GM13977 (cell line): Measurements from ENCODE around the gene RWDD1.

Source experiments
- DNase-seq: peaks from one replicate; pipeline ENCODE4 v3.0.0; 2012; ENCODE audit warnings: low spot score
- CTCF ChIP-seq: IDR thresholded peaks from 2 replicates; pipeline ENCODE4 v1.5.1; 2012; ENCODE audit warnings: mild to moderate bottlenecking, control low read depth; ENCODE audit not compliant: insufficient read depth; ENCODE audit errors: extremely low read depth, missing control alignments
- in situ Hi-C: fragments of 300-500 bp; cut with MboI; formaldehyde crosslinking; loops from one replicate; pipeline ENCODE4 v1.12.0; 2022; ENCODE audit warnings: low sequenced_read_pairs, low pct_unique_long_range_greater_than_20kb, mixed read lengths, inconsistent platforms; ENCODE audit not compliant: unreplicated experiment

RWDD1 gene

DNA sequence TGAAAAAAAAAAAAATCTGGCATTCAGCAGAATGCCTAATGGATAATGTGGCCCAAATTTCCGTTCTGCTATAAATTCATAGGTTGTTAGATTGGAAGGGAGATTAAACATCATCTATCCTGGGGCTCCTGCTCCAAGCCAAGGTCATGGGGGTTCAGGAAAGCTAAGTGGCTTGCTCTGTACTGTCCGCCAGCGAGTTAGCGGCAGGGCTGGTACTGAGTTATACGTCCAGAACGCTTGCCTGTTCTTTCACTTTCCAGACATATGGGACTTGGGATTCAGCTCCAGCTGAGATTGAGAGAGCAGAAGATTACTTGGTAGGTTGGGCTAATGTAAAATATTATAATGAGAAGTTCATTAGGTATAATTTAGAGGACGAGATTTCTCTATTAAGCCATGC is 858 bp downstream of the RWDD1 start:
- peak; percentile 38 for DNase-seq
- TF ChIP-seq CTCF, result no peak
- in situ Hi-C loops, result no loop called here

DNA sequence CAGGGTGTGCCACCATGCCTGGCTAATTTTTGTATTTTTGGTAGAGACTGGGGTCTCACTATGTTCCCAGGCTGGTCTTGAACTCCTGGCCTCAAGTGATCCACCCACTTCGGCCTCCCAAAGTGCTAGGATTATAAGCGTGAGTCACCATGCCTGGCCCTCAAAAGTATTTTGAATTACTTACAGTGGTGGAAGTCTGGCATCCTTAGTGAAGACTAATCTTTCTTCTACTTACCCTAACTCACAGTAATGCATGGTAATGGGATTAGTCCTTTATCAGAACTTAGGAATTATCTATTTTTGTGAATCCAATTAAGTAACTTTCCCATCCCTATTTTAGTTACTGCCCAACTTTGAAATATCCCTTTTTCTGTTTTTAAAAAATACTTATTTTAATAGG is 3.9 kb downstream of the RWDD1 start:
- in situ Hi-C loops, result no loop called here
- DNase-seq, result no peak
- TF ChIP-seq CTCF, result no peak

DNA sequence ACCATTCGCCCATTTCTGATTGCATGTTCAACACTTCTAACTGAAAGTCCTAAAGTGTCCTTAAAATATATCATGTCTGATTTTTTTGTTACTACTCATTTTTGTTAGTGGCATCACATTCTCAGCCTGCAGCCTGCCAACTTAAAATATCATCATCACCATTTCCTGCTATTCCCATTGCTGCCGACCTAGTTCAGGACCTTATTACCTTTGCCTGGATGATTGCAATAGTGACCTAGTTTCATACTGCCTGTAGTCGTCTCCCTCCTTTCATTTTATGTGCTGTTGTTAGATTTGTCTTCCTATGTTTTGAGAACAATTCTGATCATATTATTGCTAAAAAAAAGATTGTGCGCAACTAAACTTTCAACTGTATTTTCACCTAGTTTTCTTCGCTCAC is 6.2 kb downstream of the RWDD1 start:
- in situ Hi-C loops, result no loop called here
- no peak for DNase-seq
- no peak for TF ChIP-seq CTCF

DNA sequence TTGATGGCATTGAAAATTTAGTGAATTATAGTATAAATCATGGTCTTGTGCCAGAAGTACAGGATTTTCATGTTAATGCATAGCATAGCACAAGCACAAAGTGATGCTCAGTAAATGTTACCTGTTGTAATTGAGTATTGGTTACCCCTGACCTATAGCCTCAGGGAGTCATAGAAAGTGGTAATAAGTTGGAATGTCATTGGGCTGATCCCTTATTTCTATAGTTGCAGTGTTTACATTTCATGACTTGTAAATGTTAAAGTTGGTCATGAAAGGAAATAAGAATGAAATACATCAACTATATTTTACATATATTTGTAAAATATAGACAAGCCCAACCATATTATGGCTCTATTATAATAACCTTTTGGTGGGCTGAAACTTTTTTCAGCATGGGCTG is 7.0 kb downstream of the RWDD1 start:
- TF ChIP-seq CTCF, result no peak

GRCh38 chr6:116579143-116579542 is 7.8 kb downstream of the RWDD1 start:
- DNase-seq, result no peak
- no peak for TF ChIP-seq CTCF
- in situ Hi-C loops, result no loop called here

More for the DNA sequence above, 7.0 kb downstream of the RWDD1 start:
- in situ Hi-C loops, result no loop called here
- no peak for DNase-seq

DNA sequence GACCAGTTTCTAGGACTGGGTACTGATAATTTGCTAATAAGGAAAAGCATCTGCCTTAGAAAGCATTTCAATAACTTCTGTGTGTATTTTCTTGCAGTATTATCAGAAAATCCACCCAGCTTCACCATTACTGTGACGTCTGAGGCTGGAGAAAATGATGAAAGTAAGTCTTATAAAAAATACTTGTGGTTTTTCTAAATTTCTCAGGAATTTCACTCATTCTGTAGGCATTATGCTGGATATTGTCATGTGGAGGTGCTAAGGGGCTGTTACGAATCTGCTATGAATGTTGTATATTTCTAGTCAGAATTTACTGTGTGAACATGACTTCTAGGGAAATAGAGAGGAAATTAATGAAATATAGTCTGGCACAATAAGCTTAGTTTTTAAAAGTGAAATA is 8.9 kb downstream of the RWDD1 start:
- in situ Hi-C loops, result no loop called here
- no peak for TF ChIP-seq CTCF
- no peak for DNase-seq

- in situ Hi-C loops, result no loop called here
- no peak for DNase-seq
- TF ChIP-seq CTCF, result no peak
These were observed 15.0 kb downstream of the RWDD1 start for GRCh38 chr6:116586276-116586675.
